ENCODE measurements around the gene TOE1. TPM values are rescaled to one million over a fixed set of nuclear protein-coding genes. Genes with fewer than 3 reads are reported as not detected.

TOE1 gene
- total and polyA plus RNA-seq, 11 donors, result 2.2 to 7.9 (median 3.7) TPM

DNA sequence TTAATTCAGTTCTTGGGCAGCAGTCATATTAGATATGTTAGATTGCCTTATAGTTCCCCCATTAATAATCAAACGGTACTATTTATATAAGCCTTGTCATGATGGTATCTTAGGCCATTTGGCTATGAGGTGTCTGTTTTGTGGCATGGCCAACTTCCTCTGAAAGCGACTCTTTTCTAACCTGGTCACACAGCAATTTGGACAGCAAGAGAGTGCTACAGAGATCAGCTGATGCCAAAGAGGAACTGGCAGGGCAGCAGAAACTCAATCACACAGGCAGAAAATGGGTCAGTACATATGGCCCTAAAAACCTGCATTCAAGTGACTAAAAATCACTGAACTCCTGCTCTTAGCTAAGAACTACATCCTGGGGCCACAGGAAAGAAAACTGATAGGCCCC is 13.7 kb downstream of the TOE1 start:
- Histone ChIP-seq H3K4me1 (peaks cover 3 to 15% (median 8%) of the 10 kb centered on the region in 12 donors), H3K27me3 (no peaks in the 10 kb centered on the region), H3K9me3 (no peaks in the 10 kb centered on the region), H3K27ac (no peak overlapping the region), H3K36me3 (no peaks in the 10 kb centered on the region), H3K4me3 (no peak overlapping the region)
- DNase-seq (no peak), ATAC-seq (no peak)
- TF ChIP-seq, protein P1, sequence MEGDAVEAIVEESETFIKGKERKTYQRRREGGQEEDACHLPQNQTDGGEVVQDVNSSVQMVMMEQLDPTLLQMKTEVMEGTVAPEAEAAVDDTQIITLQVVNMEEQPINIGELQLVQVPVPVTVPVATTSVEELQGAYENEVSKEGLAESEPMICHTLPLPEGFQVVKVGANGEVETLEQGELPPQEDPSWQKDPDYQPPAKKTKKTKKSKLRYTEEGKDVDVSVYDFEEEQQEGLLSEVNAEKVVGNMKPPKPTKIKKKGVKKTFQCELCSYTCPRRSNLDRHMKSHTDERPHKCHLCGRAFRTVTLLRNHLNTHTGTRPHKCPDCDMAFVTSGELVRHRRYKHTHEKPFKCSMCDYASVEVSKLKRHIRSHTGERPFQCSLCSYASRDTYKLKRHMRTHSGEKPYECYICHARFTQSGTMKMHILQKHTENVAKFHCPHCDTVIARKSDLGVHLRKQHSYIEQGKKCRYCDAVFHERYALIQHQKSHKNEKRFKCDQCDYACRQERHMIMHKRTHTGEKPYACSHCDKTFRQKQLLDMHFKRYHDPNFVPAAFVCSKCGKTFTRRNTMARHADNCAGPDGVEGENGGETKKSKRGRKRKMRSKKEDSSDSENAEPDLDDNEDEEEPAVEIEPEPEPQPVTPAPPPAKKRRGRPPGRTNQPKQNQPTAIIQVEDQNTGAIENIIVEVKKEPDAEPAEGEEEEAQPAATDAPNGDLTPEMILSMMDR (IDR thresholded peaks at IDR 0.05), result no peak
- no peak for TF ChIP-seq POLR2A (IDR thresholded peaks at IDR 0.05)
- intact Hi-C loops (cut with DNase I), result no loop called here
- WGBS, 4 donors, result 68 to 90% (median 86%) methylated on average over 2 of the region's 2 CpGs

DNA sequence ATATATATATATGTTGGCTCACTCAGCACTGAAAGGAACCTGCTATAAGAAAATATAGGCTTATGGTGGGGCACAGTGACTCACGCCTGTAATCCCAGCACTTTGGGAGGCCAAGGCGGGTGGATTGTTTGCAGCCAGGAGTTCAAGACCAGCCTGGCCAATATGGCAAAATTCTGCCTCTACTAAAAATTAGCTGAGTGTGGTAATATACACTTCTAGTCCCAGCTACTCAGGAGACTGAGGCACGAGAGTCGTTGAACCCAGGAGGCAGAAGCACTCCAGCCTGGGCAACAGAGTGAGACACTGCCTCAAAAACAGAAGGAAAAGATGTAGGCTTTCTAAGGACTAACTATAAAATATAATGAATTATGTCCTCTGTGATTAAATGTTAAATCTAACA is 14.9 kb downstream of the TOE1 start:
- Histone ChIP-seq H3K36me3 (no peaks in the 10 kb centered on the region), H3K27me3 (no peaks in the 10 kb centered on the region), H3K9me3 (no peaks in the 10 kb centered on the region), H3K4me1 (peaks cover 0 to 5% (median under 1%) of the 10 kb centered on the region in 12 donors), H3K27ac (no peak overlapping the region), H3K4me3 (no peak overlapping the region)
- ATAC-seq (no peak), DNase-seq (no peak)
- 93 to 97% (median 96%) methylated on average over 4 of the region's 4 CpGs for WGBS, 4 donors
- TF ChIP-seq, protein P1 (IDR thresholded peaks at IDR 0.05), result no peak
- no peak for TF ChIP-seq POLR2A (IDR thresholded peaks at IDR 0.05)
- intact Hi-C loops (cut with DNase I), result loop anchor here in 3 of 10 donors (5.0 kb wide), 3 partner anchors 202 to 217 kb away; no protein-coding TSS in a partner anchor

DNA sequence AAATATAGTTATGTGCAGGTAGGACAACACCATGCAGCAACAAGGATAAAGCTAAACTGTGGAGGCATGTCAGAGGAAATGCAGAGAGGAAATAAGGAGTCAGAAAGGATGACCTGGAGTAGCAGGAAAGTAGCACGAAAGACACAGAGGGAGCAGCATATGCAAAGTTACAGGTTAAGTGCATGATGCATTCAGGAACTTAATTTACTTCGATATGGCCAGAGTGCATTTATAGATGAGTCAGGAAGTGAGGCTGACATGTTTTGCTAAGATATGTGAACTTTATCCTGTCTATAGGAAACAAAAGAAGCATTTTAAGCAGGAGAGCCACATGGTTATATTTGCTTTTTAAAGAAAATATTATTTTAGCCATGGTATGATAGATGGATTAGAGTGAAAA is 15.7 kb downstream of the TOE1 start:
- TF ChIP-seq POLR2A (IDR thresholded peaks at IDR 0.05), result no peak

DNA sequence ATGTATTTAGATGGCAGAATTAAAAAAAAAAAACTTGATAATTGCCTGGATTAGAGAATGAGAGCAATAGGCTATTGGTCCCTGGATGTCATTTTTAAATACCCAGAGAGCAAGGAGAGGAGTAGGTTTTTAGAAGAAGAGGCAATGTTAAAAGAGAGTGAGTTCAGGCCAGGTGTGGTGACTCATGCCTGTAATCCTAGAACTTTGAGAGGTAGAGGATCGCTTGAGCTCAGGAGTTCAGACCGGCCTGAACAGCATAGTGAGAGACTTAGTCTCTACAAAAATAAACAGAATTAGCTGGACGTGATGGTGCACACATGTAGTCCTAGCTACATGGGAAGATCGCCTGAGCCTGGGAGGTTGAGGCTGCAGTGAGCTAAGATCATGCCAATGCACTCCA is 16.2 kb downstream of the TOE1 start:
- H3K36me3 ChIP-seq, result no peaks in the 10 kb centered on the region
- DNase-seq (no peak), ATAC-seq (no peak)
- no peaks in the 10 kb centered on the region for H3K9me3 ChIP-seq
- 86 to 89% (median 88%) methylated on average over 4 of the region's 4 CpGs for WGBS, 4 donors
- intact Hi-C loops (cut with DNase I), result loop anchor here in 3 of 10 donors (5.0 kb wide), 3 partner anchors 201 to 216 kb away; no protein-coding TSS in a partner anchor
- no peak overlapping the region for H3K4me3 ChIP-seq
- H3K27me3 ChIP-seq, result no peaks in the 10 kb centered on the region
- no peak for TF ChIP-seq POLR2A (IDR thresholded peaks at IDR 0.05)
- TF ChIP-seq, protein P1 (IDR thresholded peaks at IDR 0.05), result no peak
- no peak overlapping the region for H3K27ac ChIP-seq
- H3K4me1 ChIP-seq, result peaks cover 0 to 17% (median 11%) of the 10 kb centered on the region in 12 donors

More for the DNA sequence above, 15.7 kb downstream of the TOE1 start:
- H3K27ac ChIP-seq, result no peak overlapping the region
- H3K27me3 ChIP-seq, result no peaks in the 10 kb centered on the region
- H3K4me1 ChIP-seq, result peaks cover 0 to 12% (median 9%) of the 10 kb centered on the region in 12 donors
- 55 to 68% (median 59%) methylated on average over 2 of the region's 2 CpGs for WGBS, 4 donors
- ATAC-seq, result no peak
- H3K36me3 ChIP-seq, result no peaks in the 10 kb centered on the region
- intact Hi-C loops (cut with DNase I), result loop anchor here in 3 of 10 donors (5.0 kb wide), 3 partner anchors 202 to 217 kb away; no protein-coding TSS in a partner anchor
- H3K9me3 ChIP-seq, result no peaks in the 10 kb centered on the region
- H3K4me3 ChIP-seq, result no peak overlapping the region
- DNase-seq, result no peak

Measured in heart left ventricle (tissue), 16 donors.